Measurements from ENCODE around the gene PHACTR1. TPM values are rescaled to one million over a fixed set of nuclear protein-coding genes. Genes with fewer than 3 reads are reported as not detected.

The PHACTR1 gene
- total and polyA plus RNA-seq, 4 donors, result 0.31 to 1.5 (median 0.79) TPM

DNA sequence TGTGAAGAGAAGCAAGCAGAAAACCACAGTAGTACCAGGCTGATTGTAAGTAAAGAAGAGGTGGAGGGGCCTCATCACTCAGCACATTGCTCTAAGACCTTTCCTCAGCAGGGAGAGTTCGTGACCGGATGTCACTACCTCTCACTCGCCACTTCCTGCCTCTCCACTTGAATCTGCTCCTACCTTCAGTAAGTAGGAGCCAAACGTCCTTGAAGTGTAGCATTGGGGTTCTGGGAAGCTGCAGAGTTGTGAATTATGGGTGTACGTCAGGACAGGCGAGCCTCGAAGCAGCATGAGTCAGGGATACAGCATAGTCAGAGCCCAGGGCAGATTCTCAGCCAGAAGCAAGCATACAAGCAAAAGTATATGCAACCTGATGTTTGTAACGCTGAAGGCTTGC, 224.9 kb downstream of the PHACTR1 start:
- WGBS, result 63% methylated on average over 8 of the region's 8 CpGs
- H3K4me1 ChIP-seq (ENCODE audit: control insufficient read depth in 4 of 4, insufficient read depth in 4 of 4, low read length in 3 of 4), result no peaks in the 10 kb centered on the region
- TF ChIP-seq RAD21 (IDR thresholded peaks at IDR 0.05) (no peak), GABPA (IDR thresholded peaks at IDR 0.05 in 1 of 2, conservative IDR thresholded peaks at IDR 0.05 in 1 of 2) (no peak), JUND (IDR thresholded peaks at IDR 0.05) (no peak), EGR1 (IDR thresholded peaks at IDR 0.05; ENCODE audit: low read depth in 2 of 2) (no peak), RXRA (IDR thresholded peaks at IDR 0.05) (no peak), TAF1 (conservative IDR thresholded peaks at IDR 0.05) (no peak), NR2F2 (IDR thresholded peaks at IDR 0.05) (no peak)
- TF ChIP-seq, protein P1, sequence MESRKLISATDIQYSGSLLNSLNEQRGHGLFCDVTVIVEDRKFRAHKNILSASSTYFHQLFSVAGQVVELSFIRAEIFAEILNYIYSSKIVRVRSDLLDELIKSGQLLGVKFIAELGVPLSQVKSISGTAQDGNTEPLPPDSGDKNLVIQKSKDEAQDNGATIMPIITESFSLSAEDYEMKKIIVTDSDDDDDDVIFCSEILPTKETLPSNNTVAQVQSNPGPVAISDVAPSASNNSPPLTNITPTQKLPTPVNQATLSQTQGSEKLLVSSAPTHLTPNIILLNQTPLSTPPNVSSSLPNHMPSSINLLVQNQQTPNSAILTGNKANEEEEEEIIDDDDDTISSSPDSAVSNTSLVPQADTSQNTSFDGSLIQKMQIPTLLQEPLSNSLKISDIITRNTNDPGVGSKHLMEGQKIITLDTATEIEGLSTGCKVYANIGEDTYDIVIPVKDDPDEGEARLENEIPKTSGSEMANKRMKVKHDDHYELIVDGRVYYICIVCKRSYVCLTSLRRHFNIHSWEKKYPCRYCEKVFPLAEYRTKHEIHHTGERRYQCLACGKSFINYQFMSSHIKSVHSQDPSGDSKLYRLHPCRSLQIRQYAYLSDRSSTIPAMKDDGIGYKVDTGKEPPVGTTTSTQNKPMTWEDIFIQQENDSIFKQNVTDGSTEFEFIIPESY (IDR thresholded peaks at IDR 0.05), result no peak
- TF ChIP-seq, protein P2, sequence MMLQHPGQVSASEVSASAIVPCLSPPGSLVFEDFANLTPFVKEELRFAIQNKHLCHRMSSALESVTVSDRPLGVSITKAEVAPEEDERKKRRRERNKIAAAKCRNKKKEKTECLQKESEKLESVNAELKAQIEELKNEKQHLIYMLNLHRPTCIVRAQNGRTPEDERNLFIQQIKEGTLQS (IDR thresholded peaks at IDR 0.05), result no peak
- TF ChIP-seq, protein P3, sequence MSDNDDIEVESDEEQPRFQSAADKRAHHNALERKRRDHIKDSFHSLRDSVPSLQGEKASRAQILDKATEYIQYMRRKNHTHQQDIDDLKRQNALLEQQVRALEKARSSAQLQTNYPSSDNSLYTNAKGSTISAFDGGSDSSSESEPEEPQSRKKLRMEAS (IDR thresholded peaks at IDR 0.05), result no peak

DNA sequence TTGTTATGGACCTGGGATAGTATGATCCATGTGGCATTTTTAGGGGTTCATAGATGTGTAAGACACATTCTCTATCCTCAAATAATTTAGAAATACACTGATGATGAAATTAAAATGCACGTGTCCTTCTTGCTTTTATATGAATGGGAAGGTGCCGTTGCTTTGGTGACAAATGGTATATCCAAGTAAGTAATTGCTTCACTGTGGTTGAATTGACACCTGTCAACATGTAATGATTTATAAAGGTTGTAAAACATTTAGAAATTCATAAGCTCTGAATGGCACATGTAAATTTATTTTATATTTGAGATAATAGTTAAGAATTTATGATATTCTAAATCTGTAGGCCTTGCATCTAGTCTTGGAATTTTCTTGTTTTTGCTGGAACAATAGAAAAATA, 227.0 kb downstream of the PHACTR1 start:
- WGBS, result 83% methylated on average over 2 of the region's 2 CpGs

More for the DNA sequence above, 224.9 kb downstream of the PHACTR1 start:
- DNase-seq (ENCODE audit: low spot score), result no peak
- Histone ChIP-seq H3K27me3 (ENCODE audit: control insufficient read depth in 4 of 4, insufficient read depth in 4 of 4, low read length in 3 of 4) (no peaks in the 10 kb centered on the region), H3K36me3 (ENCODE audit: control insufficient read depth in 4 of 4, insufficient read depth in 3 of 4, low read depth in 1 of 4, low read length in 3 of 4) (no peaks in the 10 kb centered on the region), H3K27ac (ENCODE audit: low read depth in 1 of 2, low read length in 2 of 2) (no peak overlapping the region), H3K9ac (ENCODE audit: low read depth in 1 of 2, low read length in 2 of 2) (no peak overlapping the region), H3K4me3 (ENCODE audit: low read depth in 1 of 3, low read length in 3 of 3) (no peak overlapping the region), H3K9me3 (ENCODE audit: control insufficient read depth in 4 of 4, low read length in 3 of 4) (no peaks in the 10 kb centered on the region)

More for the DNA sequence above, 227.0 kb downstream of the PHACTR1 start:
- no peaks in the 10 kb centered on the region for H3K36me3 ChIP-seq (ENCODE audit: control insufficient read depth in 4 of 4, insufficient read depth in 3 of 4, low read depth in 1 of 4, low read length in 3 of 4)
- no peak overlapping the region for H3K9ac ChIP-seq (ENCODE audit: low read depth in 1 of 2, low read length in 2 of 2)
- H3K4me1 ChIP-seq (ENCODE audit: control insufficient read depth in 4 of 4, insufficient read depth in 4 of 4, low read length in 3 of 4), result no peaks in the 10 kb centered on the region
- no peak for TF ChIP-seq RXRA (IDR thresholded peaks at IDR 0.05)
- TF ChIP-seq NR2F2 (IDR thresholded peaks at IDR 0.05), result no peak
- TF ChIP-seq EGR1 (IDR thresholded peaks at IDR 0.05; ENCODE audit: low read depth in 2 of 2), result no peak
- TF ChIP-seq HNF4A (conservative IDR thresholded peaks at IDR 0.05), result no peak
- TF ChIP-seq, protein P1 (IDR thresholded peaks at IDR 0.05), result no peak
- TF ChIP-seq, protein P4, sequence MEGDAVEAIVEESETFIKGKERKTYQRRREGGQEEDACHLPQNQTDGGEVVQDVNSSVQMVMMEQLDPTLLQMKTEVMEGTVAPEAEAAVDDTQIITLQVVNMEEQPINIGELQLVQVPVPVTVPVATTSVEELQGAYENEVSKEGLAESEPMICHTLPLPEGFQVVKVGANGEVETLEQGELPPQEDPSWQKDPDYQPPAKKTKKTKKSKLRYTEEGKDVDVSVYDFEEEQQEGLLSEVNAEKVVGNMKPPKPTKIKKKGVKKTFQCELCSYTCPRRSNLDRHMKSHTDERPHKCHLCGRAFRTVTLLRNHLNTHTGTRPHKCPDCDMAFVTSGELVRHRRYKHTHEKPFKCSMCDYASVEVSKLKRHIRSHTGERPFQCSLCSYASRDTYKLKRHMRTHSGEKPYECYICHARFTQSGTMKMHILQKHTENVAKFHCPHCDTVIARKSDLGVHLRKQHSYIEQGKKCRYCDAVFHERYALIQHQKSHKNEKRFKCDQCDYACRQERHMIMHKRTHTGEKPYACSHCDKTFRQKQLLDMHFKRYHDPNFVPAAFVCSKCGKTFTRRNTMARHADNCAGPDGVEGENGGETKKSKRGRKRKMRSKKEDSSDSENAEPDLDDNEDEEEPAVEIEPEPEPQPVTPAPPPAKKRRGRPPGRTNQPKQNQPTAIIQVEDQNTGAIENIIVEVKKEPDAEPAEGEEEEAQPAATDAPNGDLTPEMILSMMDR (IDR thresholded peaks at IDR 0.05; ENCODE audit: low read depth, low read length, missing input control), result no peak
- no peak for TF ChIP-seq SP1 (IDR thresholded peaks at IDR 0.05)
- no peak for TF ChIP-seq FOXA1 (IDR thresholded peaks at IDR 0.05)
- TF ChIP-seq YY1 (IDR thresholded peaks at IDR 0.05), result no peak
- TF ChIP-seq GABPA (IDR thresholded peaks at IDR 0.05 in 1 of 2, conservative IDR thresholded peaks at IDR 0.05 in 1 of 2), result no peak
- no peak for TF ChIP-seq RAD21 (IDR thresholded peaks at IDR 0.05)
- no peaks in the 10 kb centered on the region for H3K9me3 ChIP-seq (ENCODE audit: control insufficient read depth in 4 of 4, low read length in 3 of 4)
- H3K4me3 ChIP-seq (ENCODE audit: low read depth in 1 of 3, low read length in 3 of 3), result no peak overlapping the region
- no peak for DNase-seq (ENCODE audit: low spot score)
- no peaks in the 10 kb centered on the region for H3K27me3 ChIP-seq (ENCODE audit: control insufficient read depth in 4 of 4, insufficient read depth in 4 of 4, low read length in 3 of 4)
- no peak overlapping the region for H3K27ac ChIP-seq (ENCODE audit: low read depth in 1 of 2, low read length in 2 of 2)

Data from liver (tissue), 9 donors.